ENCODE results near the gene STIM2. TPM values are rescaled to one million over a fixed set of nuclear protein-coding genes. Genes with fewer than 3 reads are reported as not detected.

STIM2 gene
- total and polyA plus RNA-seq, 2 of the 4 experiments (the other 2 are of a cell fraction) = 16.1 to 27.6 TPM

GRCh38 chr4:26824667-26825066, 36.0 kb upstream of the STIM2 start:
- Histone ChIP-seq H2BK15ac (ENCODE audit: low read depth, low read length) (no peak overlapping the region), H2BK20ac (ENCODE audit: low read depth, low read length) (no peak overlapping the region), H3K4me1 (ENCODE audit: control insufficient read depth, insufficient read depth, low read length) (no peaks in the 10 kb centered on the region), H2AFZ (replicated peaks; ENCODE audit: low read length, poor library complexity) (no peak overlapping the region), H2AK5ac (ENCODE audit: low read depth, low read length) (no peak overlapping the region), H3K9me1 (ENCODE audit: insufficient read depth, low read length) (0 out of 2 replicates have a peak, but pooled peaks cover 5% of the 10 kb centered on the region), H2BK120ac (ENCODE audit: low read depth, low read length) (no peak overlapping the region), H3K4me2 (ENCODE audit: low read depth, low read length) (no peak overlapping the region), H3K9ac (ENCODE audit: low read depth, low read length) (no peak overlapping the region), H3K36me3 (ENCODE audit: control insufficient read depth, insufficient read depth, low read length) (no peaks in the 10 kb centered on the region), H3K27me3 (ENCODE audit: control insufficient read depth, insufficient read depth, low read length) (no peaks in the 10 kb centered on the region), H3K18ac (ENCODE audit: low read depth, low read length) (no peak overlapping the region), H3K4me3 (ENCODE audit: insufficient read depth, low read depth, low read length) (no peak overlapping the region), H3K56ac (ENCODE audit: extremely low read depth, insufficient read depth, low read length) (no peak overlapping the region), H3K27ac (ENCODE audit: insufficient read depth, low read length) (no peak overlapping the region), H3K79me1 (ENCODE audit: low read depth in 1 of 2, low read length in 2 of 2) (no peaks in the 10 kb centered on the region), H4K91ac (ENCODE audit: insufficient read depth, low read depth, low read length) (no peak overlapping the region), H3K23ac (ENCODE audit: low read depth, low read length) (no peak overlapping the region), H3K4ac (ENCODE audit: low read depth, low read length) (no peak overlapping the region), H4K5ac (ENCODE audit: low read depth, low read length) (no peak overlapping the region), H2AK9ac (replicated peaks; ENCODE audit: low read depth, low read length, poor library complexity) (no peak overlapping the region), H4K8ac (ENCODE audit: low read depth in 2 of 2, low read length in 2 of 2) (no peak overlapping the region), H4K20me1 (ENCODE audit: insufficient read depth, low read length) (no peaks in the 10 kb centered on the region), H2BK5ac (ENCODE audit: low read depth, low read length, poor library complexity, severe bottlenecking) (no peak overlapping the region), H3K9me3 (ENCODE audit: control insufficient read depth, insufficient read depth, low read length) (no peaks in the 10 kb centered on the region; the same call in 1 of the 2 replicates), H3K14ac (replicated peaks; ENCODE audit: low read depth, low read length) (no peak overlapping the region)
- intact Hi-C loops (cut with micrococcal nuclease) (no loop called here), in situ Hi-C loops (cut with MboI; ENCODE audit: low sequenced_read_pairs) (no loop called here), dilution Hi-C loops (cut with HindIII; ENCODE audit: low sequenced_read_pairs, unreplicated experiment) (no loop called here)
- ChIA-PET POLR2A (ENCODE audit: unreplicated experiment) (no interaction called here), CTCF (interaction anchor here (0.9 to 1.1 kb wide), 2 partner anchors 11 to 12 kb away, joined by 3 read pairs; no protein-coding TSS in a partner anchor)
- no TSS peak for BruUV-seq (replicated peaks)
- no peak for ATAC-seq (ENCODE audit: low read depth)
- WGBS, 2 experiments (ENCODE audit: extremely low coverage in 2 of 2, insufficient read length in 1 of 2) = no CpG with 5 or more reads among the region's 2 CpGs
- TF ChIP-seq MAZ (IDR thresholded peaks at IDR 0.05; ENCODE audit: borderline replicate concordance, low read depth, low read length) = no peak
- no peak for TF ChIP-seq NFE2L2 (IDR thresholded peaks at IDR 0.05; ENCODE audit: low read depth, low read length)
- TF ChIP-seq MXI1 (IDR thresholded peaks at IDR 0.05; ENCODE audit: borderline replicate concordance, low read depth, low read length) = no peak
- no peak for TF ChIP-seq RFX5 (IDR thresholded peaks at IDR 0.05; ENCODE audit: low read depth, low read length)
- no peak for TF ChIP-seq BHLHE40 (IDR thresholded peaks at IDR 0.05; ENCODE audit: low read depth, low read length)
- no peak for TF ChIP-seq MAFK (IDR thresholded peaks at IDR 0.05; ENCODE audit: low read depth, low read length)
- TF ChIP-seq RCOR1 (IDR thresholded peaks at IDR 0.05; ENCODE audit: insufficient replicate concordance, low read length) = no peak
- TF ChIP-seq FOS (IDR thresholded peaks at IDR 0.05; ENCODE audit: low read depth, low read length) = no peak
- no peak for TF ChIP-seq RAD21 (IDR thresholded peaks at IDR 0.05; ENCODE audit: low read length)
- no peak for TF ChIP-seq POLR2A (IDR thresholded peaks at IDR 0.05; ENCODE audit: low read depth, low read length)
- no peak for TF ChIP-seq ELK1 (IDR thresholded peaks at IDR 0.05; ENCODE audit: borderline replicate concordance, low read depth, low read length)
- no peak for TF ChIP-seq CEBPB (IDR thresholded peaks at IDR 0.05; ENCODE audit: low read depth, low read length)
- no peak for DNase-seq
